HG03571 (cell line): Measurements from ENCODE around the gene GABRG3.
"Not testable (repeated sequence)": the region's sequence is repeated elsewhere in the genome, so short reads cannot be mapped to it uniquely, and the experiment has no call there.

Experiments
- ATAC-seq: cut with Tn5 transposase; IDR thresholded peaks from one replicate; pipeline ENCODE4 v1.9.1; 2021; ENCODE audit not compliant: unreplicated experiment

The GABRG3 gene

GRCh38 chr15:27324886-27325615, 354.1 kb downstream of the GABRG3 start:
- no peak for ATAC-seq

- no peak for ATAC-seq
These were observed 356.6 kb downstream of the GABRG3 start for GRCh38 chr15:27327467-27328025.

GRCh38 chr15:27328186-27328585, 357.2 kb downstream of the GABRG3 start:
- no peak for ATAC-seq

GRCh38 chr15:27328608-27329007, 357.6 kb downstream of the GABRG3 start:
- no peak for ATAC-seq

GRCh38 chr15:27330326-27330725, 359.3 kb downstream of the GABRG3 start:
- ATAC-seq = no peak

- no peak for ATAC-seq
These were observed 365.7 kb downstream of the GABRG3 start for GRCh38 chr15:27336676-27337075.

GRCh38 chr15:27339138-27339537, 368.2 kb downstream of the GABRG3 start:
- ATAC-seq = no peak

GRCh38 chr15:27341780-27342343, 370.9 kb downstream of the GABRG3 start:
- ATAC-seq = no peak

- ATAC-seq = no peak
These were observed 372.0 kb downstream of the GABRG3 start for GRCh38 chr15:27342991-27343390.

- ATAC-seq = no peak
These were observed 381.2 kb downstream of the GABRG3 start for GRCh38 chr15:27352136-27352535.

- no peak for ATAC-seq
These were observed 382.9 kb downstream of the GABRG3 start for GRCh38 chr15:27353856-27354255.

- ATAC-seq = no peak
These were observed 387.9 kb downstream of the GABRG3 start for GRCh38 chr15:27358751-27359434.

- ATAC-seq = no peak
These were observed 388.6 kb downstream of the GABRG3 start for GRCh38 chr15:27359586-27359985.

GRCh38 chr15:27360316-27360715, 389.3 kb downstream of the GABRG3 start:
- ATAC-seq = no peak

- no peak for ATAC-seq
These were observed 390.5 kb downstream of the GABRG3 start for GRCh38 chr15:27361438-27361837.

GRCh38 chr15:27365456-27365855, 394.5 kb downstream of the GABRG3 start:
- ATAC-seq = no peak

GRCh38 chr15:27377391-27377790, 406.4 kb downstream of the GABRG3 start:
- not testable (repeated sequence) for ATAC-seq

GRCh38 chr15:27382361-27383025, 411.5 kb downstream of the GABRG3 start:
- no peak for ATAC-seq

GRCh38 chr15:27383726-27384125, 412.7 kb downstream of the GABRG3 start:
- ATAC-seq = no peak

GRCh38 chr15:27392163-27392562, 421.2 kb downstream of the GABRG3 start:
- no peak for ATAC-seq

GRCh38 chr15:27396521-27396920, 425.5 kb downstream of the GABRG3 start:
- ATAC-seq = no peak
